Activated B cell treated with CpG ODN at 0.5 μM for 24 hours (primary cell): Measurements from ENCODE around the gene NME3. TPM values are rescaled to one million over a fixed set of nuclear protein-coding genes. Genes with fewer than 3 reads are reported as not detected.

Experiments
- ATAC-seq: fragments of 200-7000 bp; cut with Tn5 transposase; one replicate; pipeline ENCODE4 v1.10.0; 2021; ENCODE audit warnings: low read depth, mild to moderate bottlenecking, moderate library complexity
- CTCF ChIA-PET: fragments of 350-600 bp; sonication (Branson Sonifier 250); formaldehyde crosslinking; loops from one replicate; lab custom pipeline; 2021; ENCODE audit warnings: antibody characterized with exemption; lab: Charles Lee
- POLR2A ChIA-PET: fragments of 350-600 bp; sonication (Branson Sonifier 250); formaldehyde crosslinking; loops from one replicate; lab custom pipeline; 2021; ENCODE audit warnings: antibody characterized with exemption; lab: Charles Lee
- DNase-seq: peaks from one replicate; pipeline ENCODE4 v3.0.0; 2022
- H3K27ac Mint-ChIP-seq: one replicate; pipeline ENCODE4 v1.8.0; 2020; ENCODE audit warnings: mixed read lengths
- H3K27me3 Mint-ChIP-seq: one replicate; pipeline ENCODE4 v1.8.0; 2021; ENCODE audit warnings: mixed read lengths
- H3K36me3 Mint-ChIP-seq: one replicate; pipeline ENCODE4 v1.8.0; 2021; ENCODE audit warnings: low read depth, mixed read lengths
- H3K4me1 Mint-ChIP-seq: one replicate; pipeline ENCODE4 v1.8.0; 2021; ENCODE audit warnings: mixed read lengths
- H3K4me3 Mint-ChIP-seq: one replicate; pipeline ENCODE4 v1.8.0; 2020; ENCODE audit warnings: mild to moderate bottlenecking, mixed read lengths
- H3K9me3 Mint-ChIP-seq: one replicate; pipeline ENCODE4 v1.8.0; 2020; ENCODE audit warnings: mixed read lengths
- intact Hi-C: fragments of 100-400 bp; cut with micrococcal nuclease; formaldehyde crosslinking; loops from one replicate; pipeline ENCODE4 v1.15.1; 2024
- total RNA-seq: library from RNA; stranded (reverse); gene quantifications from 2 replicates; pipeline ENCODE4 v1.2.3, GENCODE V29; 2022
- TF ChIP-seq, protein P1 (sequence below): fragments of 200-600 bp; IDR thresholded peaks from one replicate; pipeline ENCODE4 v1.8.0; 2022; ENCODE audit warnings: antibody characterized with exemption, mild to moderate bottlenecking

Gene NME3
- total RNA-seq, 1 donor from 2014 or later = 57.8 TPM

DNA sequence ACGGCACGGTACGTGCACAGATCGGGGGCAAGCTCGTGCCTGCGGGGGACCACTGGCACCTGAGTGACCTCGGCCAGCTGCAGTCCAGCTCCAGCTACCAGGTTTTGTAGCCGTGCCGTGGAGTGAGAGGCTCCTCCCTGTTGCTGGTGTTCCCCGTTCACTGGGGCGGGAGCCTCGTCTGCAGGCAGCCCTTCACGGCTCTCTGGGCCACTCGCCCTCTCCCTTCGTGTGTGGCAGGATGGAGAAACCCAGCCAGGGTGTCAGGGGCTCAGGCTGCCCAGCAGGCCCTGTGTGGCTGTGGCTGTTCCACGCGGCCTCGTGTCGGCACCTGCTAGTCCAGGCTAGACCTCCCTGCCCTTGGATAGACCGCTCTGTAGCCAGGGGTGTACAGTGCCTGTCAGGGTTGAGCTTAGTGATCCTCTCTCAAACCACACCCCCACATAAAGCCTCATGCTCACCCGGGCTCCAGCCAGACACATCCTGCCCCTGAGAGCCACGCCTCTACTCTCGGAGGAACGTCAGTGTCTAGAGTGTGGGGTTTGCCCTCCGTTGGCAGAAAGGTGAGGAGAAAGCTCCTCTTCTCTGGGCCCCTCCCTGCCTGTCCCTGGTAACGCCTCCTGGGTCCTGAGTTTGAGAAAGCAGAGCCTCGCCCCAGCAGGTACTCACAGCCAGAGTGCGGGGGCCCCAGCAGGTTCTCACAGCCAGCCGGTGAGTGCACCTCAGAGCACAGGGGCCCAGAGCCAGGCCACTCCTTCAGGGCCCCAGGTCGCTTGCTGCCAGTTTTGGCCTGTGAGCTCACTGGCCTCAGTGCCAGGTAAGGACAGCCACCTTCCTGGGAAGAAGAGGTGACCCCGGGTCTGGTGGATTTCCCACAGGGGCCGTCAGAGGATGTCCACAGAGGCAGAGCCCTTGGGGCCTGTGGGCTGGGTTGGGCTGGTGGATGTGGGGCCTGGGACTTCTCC lies 27.7 kb downstream of the NME3 start:
- H3K4me1 Mint-ChIP-seq = no peaks in the 10 kb centered on the region
- intact Hi-C loops = no loop called here
- TF ChIP-seq, protein P1, sequence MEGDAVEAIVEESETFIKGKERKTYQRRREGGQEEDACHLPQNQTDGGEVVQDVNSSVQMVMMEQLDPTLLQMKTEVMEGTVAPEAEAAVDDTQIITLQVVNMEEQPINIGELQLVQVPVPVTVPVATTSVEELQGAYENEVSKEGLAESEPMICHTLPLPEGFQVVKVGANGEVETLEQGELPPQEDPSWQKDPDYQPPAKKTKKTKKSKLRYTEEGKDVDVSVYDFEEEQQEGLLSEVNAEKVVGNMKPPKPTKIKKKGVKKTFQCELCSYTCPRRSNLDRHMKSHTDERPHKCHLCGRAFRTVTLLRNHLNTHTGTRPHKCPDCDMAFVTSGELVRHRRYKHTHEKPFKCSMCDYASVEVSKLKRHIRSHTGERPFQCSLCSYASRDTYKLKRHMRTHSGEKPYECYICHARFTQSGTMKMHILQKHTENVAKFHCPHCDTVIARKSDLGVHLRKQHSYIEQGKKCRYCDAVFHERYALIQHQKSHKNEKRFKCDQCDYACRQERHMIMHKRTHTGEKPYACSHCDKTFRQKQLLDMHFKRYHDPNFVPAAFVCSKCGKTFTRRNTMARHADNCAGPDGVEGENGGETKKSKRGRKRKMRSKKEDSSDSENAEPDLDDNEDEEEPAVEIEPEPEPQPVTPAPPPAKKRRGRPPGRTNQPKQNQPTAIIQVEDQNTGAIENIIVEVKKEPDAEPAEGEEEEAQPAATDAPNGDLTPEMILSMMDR = no peak
- no peaks in the 10 kb centered on the region for H3K27me3 Mint-ChIP-seq
- DNase-seq (no peak), ATAC-seq (no peak)
- no peak overlapping the region for H3K27ac Mint-ChIP-seq
- ChIA-PET POLR2A (no interaction called here), CTCF (no interaction called here)
- no peaks in the 10 kb centered on the region for H3K9me3 Mint-ChIP-seq
- H3K4me3 Mint-ChIP-seq = no peak overlapping the region
- peaks cover 49% of the 10 kb centered on the region for H3K36me3 Mint-ChIP-seq

GRCh38 chr16:1741553-1742165 lies 29.7 kb downstream of the NME3 start:
- Mint-ChIP-seq H3K9me3 (no peaks in the 10 kb centered on the region), H3K36me3 (peaks cover 30% of the 10 kb centered on the region), H3K4me3 (no peak overlapping the region), H3K4me1 (no peaks in the 10 kb centered on the region), H3K27me3 (no peaks in the 10 kb centered on the region), H3K27ac (no peak overlapping the region)
- POLR2A ChIA-PET = interaction anchor here (0.6 kb wide), 2 partner anchors 24 to 420 kb away, joined by 3 to 11 read pairs; no protein-coding TSS in a partner anchor
- intact Hi-C loops = no loop called here
- ATAC-seq = no peak
- CTCF ChIA-PET = no interaction called here
- no peak for DNase-seq
- TF ChIP-seq, protein P1 = no peak

DNA sequence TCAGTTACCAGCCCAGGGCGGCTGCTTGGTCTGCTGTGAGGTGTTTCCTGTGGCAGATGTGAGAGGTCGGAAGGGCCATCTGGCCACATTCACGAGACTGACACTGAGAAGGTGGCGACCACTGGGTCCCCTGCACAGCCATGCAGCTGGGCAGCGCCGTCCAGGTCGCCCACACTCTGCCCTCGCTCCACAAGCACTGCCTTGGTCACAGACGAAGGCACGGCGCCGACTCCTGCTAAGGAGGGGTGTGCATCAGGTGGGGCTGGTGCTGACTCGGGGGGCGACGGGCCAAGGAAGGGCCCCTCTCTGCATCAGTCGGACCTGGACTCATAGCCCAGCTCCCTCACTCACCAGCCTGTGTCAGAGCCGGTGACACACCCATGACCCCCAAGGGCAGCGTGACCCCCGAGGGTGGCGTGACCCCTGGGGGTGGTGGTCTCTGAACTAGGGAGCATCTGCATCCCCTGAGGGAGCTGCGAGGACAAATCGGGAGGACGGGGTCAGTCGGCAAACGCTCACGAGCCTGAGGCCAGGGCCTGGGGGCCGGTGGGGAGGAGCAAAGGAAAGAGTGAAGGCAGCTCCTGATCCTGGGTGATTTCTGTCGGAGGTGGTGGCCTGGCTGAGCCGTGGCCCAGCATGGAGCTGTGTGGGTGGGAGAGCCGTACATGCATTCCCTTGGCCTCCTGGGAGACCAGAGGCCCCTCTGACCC lies 30.4 kb downstream of the NME3 start:
- no peaks in the 10 kb centered on the region for H3K4me1 Mint-ChIP-seq
- no peak overlapping the region for H3K4me3 Mint-ChIP-seq
- intact Hi-C loops = no loop called here
- CTCF ChIA-PET = no interaction called here
- no peaks in the 10 kb centered on the region for H3K27me3 Mint-ChIP-seq
- peaks cover 27% of the 10 kb centered on the region for H3K36me3 Mint-ChIP-seq
- POLR2A ChIA-PET = interaction anchor here (0.6 kb wide), 2 partner anchors 23 to 420 kb away, joined by 3 to 11 read pairs; no protein-coding TSS in a partner anchor
- no peak for ATAC-seq
- H3K9me3 Mint-ChIP-seq = no peaks in the 10 kb centered on the region
- DNase-seq = no peak
- H3K27ac Mint-ChIP-seq = no peak overlapping the region
- TF ChIP-seq, protein P1 = no peak

GRCh38 chr16:1740234-1740633 lies 31.1 kb downstream of the NME3 start:
- CTCF ChIA-PET = no interaction called here
- H3K9me3 Mint-ChIP-seq = no peaks in the 10 kb centered on the region
- TF ChIP-seq, protein P1 = no peak
- peaks cover 21% of the 10 kb centered on the region for H3K36me3 Mint-ChIP-seq
- H3K27me3 Mint-ChIP-seq = no peaks in the 10 kb centered on the region
- DNase-seq = no peak
- intact Hi-C loops = no loop called here
- no peak for ATAC-seq
- H3K4me3 Mint-ChIP-seq = no peak overlapping the region
- no peaks in the 10 kb centered on the region for H3K4me1 Mint-ChIP-seq
- POLR2A ChIA-PET = no interaction called here
- H3K27ac Mint-ChIP-seq = no peak overlapping the region
